Nephron (organoid): Measurements from ENCODE around the gene LPCAT2.
A peak's percentile ranks its signal among the peaks of the same experiment; 100 is the strongest.

ENCODE experiments used
- H3K27ac Mint-ChIP-seq, 3 experiments: 2 replicates each; pipeline ENCODE4 v1.8.0; 2020; ENCODE audit warnings: mixed read lengths in 3 of 3, mild to moderate bottlenecking in 2 of 3, moderate library complexity in 1 of 3
- H3K27me3 Mint-ChIP-seq: 2 replicates; pipeline ENCODE4 v1.8.0; 2021; ENCODE audit warnings: low read depth, mild to moderate bottlenecking, moderate library complexity, mixed read lengths
- H3K36me3 Mint-ChIP-seq: 2 replicates; pipeline ENCODE4 v1.8.0; 2020; ENCODE audit warnings: low read depth, mixed read lengths
- H3K4me1 Mint-ChIP-seq: 2 replicates; pipeline ENCODE4 v1.8.0; 2020; ENCODE audit warnings: mixed read lengths
- H3K4me3 Mint-ChIP-seq, 3 experiments: 2 replicates each; pipeline ENCODE4 v1.8.0; 2020; ENCODE audit warnings: mild to moderate bottlenecking in 3 of 3, mixed read lengths in 3 of 3, moderate library complexity in 2 of 3
- H3K9me3 Mint-ChIP-seq: 2 replicates; pipeline ENCODE4 v1.8.0; 2020; ENCODE audit warnings: mixed read lengths
- TF ChIP-seq, protein P1 (sequence below), 3 experiments: fragments of 200-600 bp; sonication (generic); IDR thresholded peaks; one replicate each; pipeline ENCODE4 v1.5.0; 2021; ENCODE audit warnings: antibody characterized with exemption in 3 of 3; ENCODE audit not compliant: unreplicated experiment in 3 of 3

Gene LPCAT2, protein sequence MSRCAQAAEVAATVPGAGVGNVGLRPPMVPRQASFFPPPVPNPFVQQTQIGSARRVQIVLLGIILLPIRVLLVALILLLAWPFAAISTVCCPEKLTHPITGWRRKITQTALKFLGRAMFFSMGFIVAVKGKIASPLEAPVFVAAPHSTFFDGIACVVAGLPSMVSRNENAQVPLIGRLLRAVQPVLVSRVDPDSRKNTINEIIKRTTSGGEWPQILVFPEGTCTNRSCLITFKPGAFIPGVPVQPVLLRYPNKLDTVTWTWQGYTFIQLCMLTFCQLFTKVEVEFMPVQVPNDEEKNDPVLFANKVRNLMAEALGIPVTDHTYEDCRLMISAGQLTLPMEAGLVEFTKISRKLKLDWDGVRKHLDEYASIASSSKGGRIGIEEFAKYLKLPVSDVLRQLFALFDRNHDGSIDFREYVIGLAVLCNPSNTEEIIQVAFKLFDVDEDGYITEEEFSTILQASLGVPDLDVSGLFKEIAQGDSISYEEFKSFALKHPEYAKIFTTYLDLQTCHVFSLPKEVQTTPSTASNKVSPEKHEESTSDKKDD

DNA sequence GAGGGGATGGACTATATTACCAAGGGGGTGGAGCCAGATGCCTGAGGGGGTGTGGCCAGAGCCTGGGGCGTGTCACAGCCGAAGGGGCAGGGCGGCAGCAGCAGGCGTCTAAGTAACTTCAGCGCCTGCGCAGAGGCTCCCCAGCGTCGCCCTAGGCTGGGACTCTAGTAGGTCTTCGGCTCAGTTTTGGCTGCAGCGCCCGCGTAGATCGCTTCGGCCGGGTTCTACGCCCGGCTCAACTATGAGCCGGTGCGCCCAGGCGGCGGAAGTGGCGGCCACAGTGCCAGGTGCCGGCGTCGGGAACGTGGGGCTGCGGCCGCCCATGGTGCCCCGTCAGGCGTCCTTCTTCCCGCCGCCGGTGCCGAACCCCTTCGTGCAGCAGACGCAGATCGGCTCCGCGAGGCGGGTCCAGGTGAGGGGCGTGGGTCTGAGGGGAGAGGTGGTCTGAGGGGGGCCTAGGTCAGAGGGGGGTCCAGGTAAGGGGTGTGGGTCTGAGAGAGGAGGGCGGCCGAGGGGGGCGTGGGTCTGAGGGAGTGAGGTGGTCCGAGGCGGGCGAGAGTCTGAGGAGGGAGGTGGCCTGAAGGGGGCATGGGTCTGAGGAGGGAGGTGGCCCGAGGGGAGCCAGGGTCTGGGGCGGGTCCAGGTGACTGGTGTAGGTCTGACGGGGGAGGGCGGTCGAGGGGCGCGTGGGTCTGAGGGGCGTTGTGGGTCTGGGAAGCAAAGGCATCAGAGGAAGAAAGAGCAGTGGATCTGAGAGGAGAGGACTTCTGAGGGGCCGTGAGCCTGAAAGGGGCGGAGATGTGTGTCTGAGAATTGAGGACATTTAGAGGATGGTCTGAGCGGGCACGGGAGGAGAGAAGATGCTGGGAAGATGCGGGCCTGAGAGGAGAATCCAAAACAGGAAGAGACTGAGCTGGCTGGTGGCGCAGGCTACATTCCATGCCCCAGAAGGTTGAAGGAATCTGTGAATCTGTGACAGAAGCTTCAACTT lies at the start of gene LPCAT2:
Gene LPCAT2, plus strand, starts transcription at position 132 of the 991 bp plus-strand sequence. Its CDS starts 110 bp downstream, at position 242.
- Mint-ChIP-seq H3K27ac (peak within 1 kb of the TSS in 1 of 3 experiments; percentile 19), H3K27me3 (no peaks in the 10 kb centered on the region), H3K4me1 (peaks cover 6% of the 10 kb centered on the region), H3K36me3 (peaks cover 45% of the 10 kb centered on the region), H3K4me3 (peak within 1 kb of the TSS; percentile 75 to 81 (median 81)), H3K9me3 (peaks cover 23% of the 10 kb centered on the region)
- TF ChIP-seq, protein P1, sequence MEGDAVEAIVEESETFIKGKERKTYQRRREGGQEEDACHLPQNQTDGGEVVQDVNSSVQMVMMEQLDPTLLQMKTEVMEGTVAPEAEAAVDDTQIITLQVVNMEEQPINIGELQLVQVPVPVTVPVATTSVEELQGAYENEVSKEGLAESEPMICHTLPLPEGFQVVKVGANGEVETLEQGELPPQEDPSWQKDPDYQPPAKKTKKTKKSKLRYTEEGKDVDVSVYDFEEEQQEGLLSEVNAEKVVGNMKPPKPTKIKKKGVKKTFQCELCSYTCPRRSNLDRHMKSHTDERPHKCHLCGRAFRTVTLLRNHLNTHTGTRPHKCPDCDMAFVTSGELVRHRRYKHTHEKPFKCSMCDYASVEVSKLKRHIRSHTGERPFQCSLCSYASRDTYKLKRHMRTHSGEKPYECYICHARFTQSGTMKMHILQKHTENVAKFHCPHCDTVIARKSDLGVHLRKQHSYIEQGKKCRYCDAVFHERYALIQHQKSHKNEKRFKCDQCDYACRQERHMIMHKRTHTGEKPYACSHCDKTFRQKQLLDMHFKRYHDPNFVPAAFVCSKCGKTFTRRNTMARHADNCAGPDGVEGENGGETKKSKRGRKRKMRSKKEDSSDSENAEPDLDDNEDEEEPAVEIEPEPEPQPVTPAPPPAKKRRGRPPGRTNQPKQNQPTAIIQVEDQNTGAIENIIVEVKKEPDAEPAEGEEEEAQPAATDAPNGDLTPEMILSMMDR (IDR thresholded peaks at IDR 0.05; ENCODE audit: unreplicated experiment in 3 of 3), result no peak

DNA sequence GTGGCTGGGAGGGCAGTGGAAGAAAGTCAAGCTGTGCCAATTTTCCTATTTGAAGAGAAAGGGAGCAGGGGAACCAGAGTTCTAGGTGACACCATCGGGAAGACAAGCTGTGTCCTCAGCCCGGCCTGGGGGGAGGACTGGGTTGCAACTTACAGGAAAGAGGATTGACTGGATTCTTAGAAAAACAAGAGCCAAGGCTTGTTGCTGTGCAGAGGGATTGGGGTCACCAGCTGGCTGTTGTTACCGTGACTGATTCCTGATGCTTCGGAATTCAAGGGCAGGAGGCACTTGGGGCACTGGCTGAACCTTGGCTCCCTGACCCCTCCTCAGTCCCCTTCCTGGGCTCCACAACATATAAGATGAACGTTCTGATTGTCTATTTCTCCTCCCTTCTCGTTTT lies 46.6 kb upstream of the LPCAT2 start:
- Mint-ChIP-seq H3K9me3 (no peaks in the 10 kb centered on the region), H3K4me3 (no peak overlapping the region), H3K4me1 (peaks cover 4% of the 10 kb centered on the region), H3K27me3 (peaks cover 37% of the 10 kb centered on the region), H3K27ac (no peak overlapping the region), H3K36me3 (no peaks in the 10 kb centered on the region)
- TF ChIP-seq, protein P1 (IDR thresholded peaks at IDR 0.05; ENCODE audit: unreplicated experiment in 3 of 3), result no peak

DNA sequence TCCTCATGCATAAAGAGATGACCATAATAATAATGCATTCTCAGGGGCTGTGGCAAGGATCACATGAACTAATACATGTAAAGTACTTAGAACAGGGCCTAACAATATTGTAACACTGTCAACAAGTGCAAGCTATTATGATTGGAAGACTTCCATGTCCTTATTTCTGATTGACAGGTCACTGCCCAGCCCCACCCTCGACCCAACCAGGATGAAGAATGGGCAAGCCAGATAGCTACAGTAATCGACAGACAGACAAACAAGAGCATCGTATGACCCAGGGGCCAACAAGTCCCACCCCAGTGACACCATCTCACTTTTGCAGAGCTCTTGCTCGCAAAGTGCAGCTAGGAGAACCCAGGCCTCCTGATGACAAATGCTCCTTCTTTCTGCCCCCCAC lies 44.5 kb upstream of the LPCAT2 start:
- peaks cover 44% of the 10 kb centered on the region for H3K27me3 Mint-ChIP-seq
- peaks cover 4% of the 10 kb centered on the region for H3K4me1 Mint-ChIP-seq
- H3K27ac Mint-ChIP-seq, result no peak overlapping the region
- TF ChIP-seq, protein P1 (IDR thresholded peaks at IDR 0.05; ENCODE audit: unreplicated experiment in 3 of 3), result no peak
- H3K36me3 Mint-ChIP-seq, result no peaks in the 10 kb centered on the region
- H3K4me3 Mint-ChIP-seq, result no peak overlapping the region
- no peaks in the 10 kb centered on the region for H3K9me3 Mint-ChIP-seq

DNA sequence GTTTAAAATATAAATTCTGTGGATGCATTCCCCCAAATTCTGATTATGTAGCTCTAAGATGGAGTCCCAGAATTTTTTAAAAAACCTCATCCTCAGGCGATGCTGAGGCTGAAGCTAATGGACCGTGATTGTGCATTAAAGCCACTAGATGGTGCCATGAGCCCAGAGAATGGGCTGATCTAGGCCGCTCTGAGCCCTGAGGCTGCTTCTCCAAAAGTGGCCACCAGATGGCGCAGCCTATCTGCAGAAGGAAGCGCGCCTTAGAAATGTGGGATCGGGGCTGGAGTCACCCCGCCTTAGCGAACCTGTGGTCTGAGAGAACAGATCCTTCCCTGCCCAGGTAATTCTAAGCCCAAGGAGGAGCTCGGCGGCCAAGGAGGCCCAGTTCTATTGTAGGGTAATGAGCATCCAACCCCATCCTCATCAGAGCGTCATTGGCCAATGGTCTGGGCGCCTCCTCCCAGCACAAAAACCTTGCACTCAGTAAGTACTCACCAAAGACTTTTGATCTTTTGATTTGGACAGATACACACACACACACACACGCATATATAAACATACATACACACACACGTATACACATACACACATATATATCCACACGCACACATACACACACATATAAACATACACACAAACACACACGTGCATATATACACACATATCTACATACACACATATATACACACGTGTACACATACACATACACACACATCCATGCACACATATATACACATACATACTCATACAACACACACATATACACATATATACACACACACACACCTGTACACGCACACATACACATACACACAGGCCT lies 43.6 kb upstream of the LPCAT2 start:
- Mint-ChIP-seq H3K4me1 (peaks cover 4% of the 10 kb centered on the region), H3K9me3 (no peaks in the 10 kb centered on the region), H3K27ac (peak overlapping the region in 1 of 3 experiments; percentile 29), H3K4me3 (peak overlapping the region in 1 of 3 experiments; percentile 31), H3K36me3 (no peaks in the 10 kb centered on the region), H3K27me3 (peaks cover 50% of the 10 kb centered on the region)
- TF ChIP-seq, protein P1 (IDR thresholded peaks at IDR 0.05; ENCODE audit: unreplicated experiment in 3 of 3), result peak; percentile 100

DNA sequence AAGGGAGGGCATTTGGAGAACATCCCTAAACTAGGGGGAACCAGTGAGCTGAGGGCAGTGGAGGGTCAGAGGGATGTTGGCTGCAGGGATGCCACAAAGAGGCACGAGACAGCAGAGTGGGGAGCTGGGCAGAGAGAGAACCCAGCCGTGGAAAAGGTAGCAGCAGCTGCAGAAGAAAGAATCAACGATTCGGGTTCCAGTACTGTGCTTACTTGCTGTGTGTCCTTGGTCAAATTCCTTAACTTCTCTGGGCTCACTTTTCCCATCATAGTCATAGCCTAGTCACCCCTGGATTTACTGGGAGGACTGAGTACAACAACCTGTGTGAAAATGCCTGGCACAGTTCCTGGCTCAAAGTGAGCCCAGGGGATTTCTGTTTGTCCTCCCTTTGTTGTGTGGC lies 42.7 kb upstream of the LPCAT2 start:
- Mint-ChIP-seq H3K36me3 (no peaks in the 10 kb centered on the region), H3K4me3 (no peak overlapping the region), H3K9me3 (no peaks in the 10 kb centered on the region), H3K27ac (no peak overlapping the region), H3K27me3 (peaks cover 50% of the 10 kb centered on the region), H3K4me1 (peaks cover 4% of the 10 kb centered on the region)
- TF ChIP-seq, protein P1 (IDR thresholded peaks at IDR 0.05; ENCODE audit: unreplicated experiment in 3 of 3), result no peak
